Panc1 (cell line): Measurements from ENCODE around the gene SLC34A1. TPM values are rescaled to one million over a fixed set of nuclear protein-coding genes. Genes with fewer than 3 reads are reported as not detected.

Experiments
- ATAC-seq: fragments of 200-7000 bp; cut with Tn5 transposase; 2 replicates; pipeline ENCODE4 v1.9.1; 2020; ENCODE audit warnings: mild to moderate bottlenecking, moderate library complexity
- BruUV-seq: library from RNA; stranded (reverse); fragments of 400-500 nt; replicated peaks from 2 replicates; lab custom pipeline; 2021; lab: Mats Ljungman, UMichigan
- CTCF ChIA-PET: fragments of 300-600 bp; sonication (Branson Sonifier 250); formaldehyde crosslinking; loops from one replicate; lab custom pipeline; 2022; ENCODE audit warnings: antibody characterized with exemption; lab: Charles Lee
- POLR2A ChIA-PET: fragments of 300-600 bp; sonication (Branson Sonifier 250); formaldehyde crosslinking; loops from one replicate; lab custom pipeline; 2022; ENCODE audit warnings: antibody characterized with exemption; lab: Charles Lee
- DNase-seq: peaks from one replicate; pipeline ENCODE4 v3.0.0-alpha.2; 2010; ENCODE audit warnings: low read depth, low spot score
- H3K27ac ChIP-seq: 2 replicates; pipeline ENCODE4 v1.5.1; 2011; ENCODE audit warnings: mild to moderate bottlenecking, low read length, inconsistent platforms
- H3K27me3 ChIP-seq: fragments of 200-500 bp; sonication (Bioruptor generic); 2 replicates; pipeline ENCODE4 v1.6.0; 2014; ENCODE audit warnings: low read length, inconsistent platforms; ENCODE audit not compliant: control insufficient read depth, insufficient read depth
- H3K36me3 ChIP-seq: fragments of 200-500 bp; sonication (Bioruptor generic); 2 replicates; pipeline ENCODE4 v1.5.1; 2014; ENCODE audit warnings: inconsistent platforms, mild to moderate bottlenecking, low read length, moderate library complexity; ENCODE audit not compliant: control insufficient read depth, insufficient read depth
- H3K4me1 ChIP-seq: 2 replicates; pipeline ENCODE4 v1.5.1; 2011; ENCODE audit warnings: inconsistent platforms, mild to moderate bottlenecking, low read length, moderate library complexity; ENCODE audit not compliant: control insufficient read depth, insufficient read depth
- H3K4me3 ChIP-seq, 2 experiments: 2 replicates each; pipeline ENCODE4 v1.5.1; 2011 to 2012; ENCODE audit warnings: low read depth in 2 of 2, low read length in 2 of 2, mild to moderate bottlenecking in 2 of 2, inconsistent platforms in 1 of 2, moderate library complexity in 1 of 2
- H3K9me3 ChIP-seq: fragments of 200-500 bp; sonication (Bioruptor generic); 2 replicates; pipeline ENCODE4 v1.5.1; 2014; ENCODE audit warnings: low read depth, mild to moderate bottlenecking, inconsistent platforms, low read length, moderate library complexity; ENCODE audit not compliant: control insufficient read depth, insufficient read depth
- CTCF ChIP-seq: fragments of 450-650 bp; IDR thresholded peaks from 2 replicates; pipeline ENCODE4 v1.5.1; 2017; ENCODE audit warnings: mild to moderate bottlenecking
- POLR2AphosphoS5 ChIP-seq: IDR thresholded peaks from 2 replicates; pipeline ENCODE4 v1.6.1; 2012; ENCODE audit warnings: mild to moderate bottlenecking, low read depth, low read length, moderate library complexity
- REST ChIP-seq, 2 experiments: IDR thresholded peaks; 2 replicates each; pipeline ENCODE4 v1.6.1; 2011 to 2012; ENCODE audit warnings: low read depth in 2 of 2, control low read depth in 1 of 2, low read length in 1 of 2, mild to moderate bottlenecking in 1 of 2, moderate library complexity in 1 of 2; ENCODE audit not compliant: insufficient read depth in 1 of 2
- SIN3A ChIP-seq: IDR thresholded peaks from 2 replicates; pipeline ENCODE4 v1.6.1; 2012; ENCODE audit warnings: low read depth, mild to moderate bottlenecking, low read length, moderate library complexity, borderline replicate concordance; ENCODE audit not compliant: insufficient read depth
- TCF7L2 ChIP-seq: IDR thresholded peaks from 2 replicates; pipeline ENCODE4 v1.6.1; 2011; ENCODE audit warnings: mild to moderate bottlenecking, low read depth, low read length, inconsistent platforms
- in situ Hi-C: cut with HindIII; loops from 2 replicates; pipeline ENCODE4 v1.10.0; 2016; ENCODE audit warnings: low sequenced_read_pairs, low pct_unique_long_range_greater_than_20kb
- intact Hi-C: fragments of 100-400 bp; cut with micrococcal nuclease; formaldehyde crosslinking; loops from one replicate; pipeline ENCODE4 v1.10.0; 2022; ENCODE audit not compliant: unreplicated experiment
- total RNA-seq: library from RNA; stranded (reverse); gene quantifications from one replicate; pipeline ENCODE4 v1.2.1, GENCODE V29; 2021; ENCODE audit not compliant: unreplicated experiment

The SLC34A1 gene
- total RNA-seq, 1 experiment from 2014 or later: not detected

- no peaks in the 10 kb centered on the region; the same call in 1 of the 2 replicates for H3K36me3 ChIP-seq
- no peaks in the 10 kb centered on the region for H3K27me3 ChIP-seq
- H3K4me1 ChIP-seq: peaks cover 55% of the 10 kb centered on the region
- CTCF ChIA-PET: interaction anchor here (0.7 to 1.0 kb wide), 2 partner anchors 77 to 78 kb away, joined by 3 read pairs; no protein-coding TSS in a partner anchor
- intact Hi-C loops: no loop called here
- no TSS peak for BruUV-seq
- peak overlapping the region; percentile 54 to 70 for H3K4me3 ChIP-seq
- POLR2A ChIA-PET: interaction anchor here (0.7 to 1.2 kb wide), 3 partner anchors 18 to 25 kb away, joined by 4 to 8 read pairs (median 6); partner anchors contain the start of gene GRK6
- in situ Hi-C loops: no loop called here
- TF ChIP-seq POLR2AphosphoS5: no peak
- TF ChIP-seq CTCF: no peak
- no peak for TF ChIP-seq TCF7L2
- H3K27ac ChIP-seq: peak overlapping the region; percentile 83
- no peaks in the 10 kb centered on the region for H3K9me3 ChIP-seq
- no peak for DNase-seq
- peak; percentile 43 for ATAC-seq
Observed at GRCh38 chr5:177447066-177447610, 62.9 kb downstream of the SLC34A1 start.

- ChIA-PET POLR2A (interaction anchor here (1.1 to 1.2 kb wide), 2 partner anchors 18 to 21 kb away, joined by 6 to 8 read pairs; partner anchors contain the start of gene GRK6), CTCF (interaction anchor here (1.0 kb wide), 1 partner anchor 78 kb away, joined by 3 read pairs; no protein-coding TSS in a partner anchor)
- no TSS peak for BruUV-seq
- intact Hi-C loops: no loop called here
- TF ChIP-seq POLR2AphosphoS5 (peak; percentile 69), SIN3A (peak; percentile 79; the same call in 1 of the 2 replicates), REST (IDR thresholded peaks at IDR 0.05; ENCODE audit: insufficient read depth in 1 of 2, low read depth in 2 of 2, low read length in 1 of 2) (no peak), TCF7L2 (no peak)
- peak overlapping the region; percentile 83 for H3K27ac ChIP-seq
- ATAC-seq: peak; percentile 69
- no peaks in the 10 kb centered on the region for H3K9me3 ChIP-seq
- peak overlapping the region; percentile 54 to 70 for H3K4me3 ChIP-seq
- in situ Hi-C loops: no loop called here
- no peaks in the 10 kb centered on the region; the same call in 1 of the 2 replicates for H3K36me3 ChIP-seq
- H3K27me3 ChIP-seq: no peaks in the 10 kb centered on the region
- peak; percentile 72 for DNase-seq
- H3K4me1 ChIP-seq: peaks cover 61% of the 10 kb centered on the region
Observed at GRCh38 chr5:177447611-177448243, 63.5 kb downstream of the SLC34A1 start.

Other genes starting within 250 kb of the SLC34A1 start
- gene RAB24, start 80.7 kb upstream of the SLC34A1 start, total RNA-seq: 37.2 TPM
- 275 TPM for gene PRELID1, start 80.6 kb upstream of the SLC34A1 start, total RNA-seq
- gene MXD3, start 72.5 kb upstream of the SLC34A1 start, total RNA-seq: 12.0 TPM
- 140 TPM for gene LMAN2, start 32.8 kb upstream of the SLC34A1 start, total RNA-seq
- 13.5 TPM for gene RGS14, start 26.5 kb upstream of the SLC34A1 start, total RNA-seq
- not detected for gene PFN3, start 16.2 kb downstream of the SLC34A1 start, total RNA-seq
- gene F12, start 25.1 kb downstream of the SLC34A1 start, total RNA-seq: 13.4 TPM
- gene GRK6, start 42.2 kb downstream of the SLC34A1 start, total RNA-seq: 56.1 TPM
- 39.2 TPM for gene PRR7, start 62.4 kb downstream of the SLC34A1 start, total RNA-seq
- gene DBN1, start 89.2 kb downstream of the SLC34A1 start, total RNA-seq: 195 TPM
- gene PDLIM7, start 113.2 kb downstream of the SLC34A1 start, total RNA-seq: 62.9 TPM
- gene DOK3, start 125.4 kb downstream of the SLC34A1 start, total RNA-seq: 12.4 TPM
- 111 TPM for gene DDX41, start 132.5 kb downstream of the SLC34A1 start, total RNA-seq
- 58.5 TPM for gene FAM193B, start 170.1 kb downstream of the SLC34A1 start, total RNA-seq
- gene TMED9, start 207.8 kb downstream of the SLC34A1 start, total RNA-seq: 293 TPM
- 38.0 TPM for gene B4GALT7, start 215.7 kb downstream of the SLC34A1 start, total RNA-seq